OCI-M2 (cell line): ENCODE results near the gene EARS2.
"Not testable (repeated sequence)": the region's sequence is repeated elsewhere in the genome, so short reads cannot be mapped to it uniquely, and the experiment has no call there.

Experiments used
- DNase-seq: peaks from one replicate; lab custom pipeline; 2025; ENCODE audit not compliant: unreplicated experiment; lab: John Stamatoyannopoulos, UW

EARS2 gene

GRCh38 chr16:23484510-23485256 is 72.5 kb downstream of the EARS2 start:
- no peak for DNase-seq

- DNase-seq: not testable (repeated sequence)
Observed at GRCh38 chr16:23483492-23483891, 73.7 kb downstream of the EARS2 start.

DNA sequence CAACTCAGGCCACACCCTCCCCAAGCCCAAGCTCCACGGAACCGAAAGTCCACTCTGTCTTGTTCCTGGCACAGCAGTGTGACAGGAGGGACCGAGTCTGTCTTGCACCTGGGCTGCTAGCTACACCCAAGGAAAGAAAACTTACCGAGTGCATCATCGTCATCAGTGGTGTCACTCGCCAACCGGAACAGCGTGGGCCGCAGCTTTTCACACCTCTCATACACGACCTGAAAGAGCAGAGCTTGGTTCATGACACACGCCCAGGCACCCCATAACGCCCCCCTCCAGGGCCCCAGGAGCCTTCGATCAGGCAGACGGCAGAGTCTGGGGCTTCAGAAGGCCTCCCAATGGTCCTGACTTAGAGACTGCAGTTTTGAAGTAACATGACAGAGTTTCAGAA is 74.4 kb downstream of the EARS2 start:
- no peak for DNase-seq

DNA sequence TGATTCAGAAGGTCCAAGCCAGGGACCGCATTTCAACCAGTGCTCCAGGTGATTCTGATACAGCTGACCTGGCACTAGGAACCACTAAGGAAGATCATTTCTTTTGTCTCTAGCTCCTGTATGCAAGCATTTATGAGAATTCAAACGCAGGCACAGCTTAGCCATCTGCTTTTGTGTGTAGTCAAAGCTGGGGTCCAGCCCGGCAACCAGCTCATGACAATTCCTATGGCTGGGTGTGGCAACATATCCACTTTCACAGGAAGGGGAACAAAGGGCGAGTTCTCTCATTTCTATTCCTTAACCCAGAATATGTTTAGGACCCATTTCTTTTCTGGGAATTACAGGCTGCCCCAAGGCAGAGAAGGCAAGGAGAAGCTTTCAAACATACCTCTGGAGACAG is 76.9 kb downstream of the EARS2 start:
- no peak for DNase-seq

- DNase-seq: no peak
Observed at GRCh38 chr16:23479138-23479537, 78.0 kb downstream of the EARS2 start.

GRCh38 chr16:23478566-23478965 is 78.6 kb downstream of the EARS2 start:
- DNase-seq: no peak

DNA sequence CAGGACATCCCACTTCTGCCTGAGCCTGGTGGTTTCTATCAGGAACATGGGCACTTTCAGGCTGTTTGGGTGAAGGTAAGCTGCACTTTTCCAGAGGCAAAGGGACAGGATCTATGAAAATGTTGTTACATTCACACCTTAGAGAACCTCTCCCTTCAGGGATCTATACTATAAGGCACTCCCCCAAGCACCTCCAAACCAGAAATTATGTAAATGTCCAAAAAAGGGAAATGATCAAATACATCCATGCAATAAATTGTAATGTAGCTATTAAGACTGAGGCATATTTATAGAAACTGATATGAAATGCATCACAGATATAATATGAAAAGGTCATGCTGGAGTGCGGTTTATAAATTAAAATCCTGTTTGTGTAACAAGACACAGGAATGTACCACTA is 80.9 kb downstream of the EARS2 start:
- no peak for DNase-seq
